Measurements from ENCODE around the gene LMBR1.

LMBR1 gene

GRCh38 chr7:156753229-156753560, 139.8 kb downstream of the LMBR1 start:
- H3K4me3 ChIP-seq, result no peak overlapping the region
- H3K9me3 ChIP-seq (ENCODE audit: low read depth, low read length), result no peaks in the 10 kb centered on the region
- H3K36me3 ChIP-seq (ENCODE audit: insufficient read depth, low read length), result no peaks in the 10 kb centered on the region
- no peak overlapping the region for H3K9ac ChIP-seq (ENCODE audit: insufficient read length)
- DNase-seq (ENCODE audit: low read depth, low spot score), result no peak
- no peak overlapping the region for H3K27ac ChIP-seq
- TF ChIP-seq EZH2 (IDR thresholded peaks at IDR 0.05), result no peak

GRCh38 chr7:156752367-156753228, 140.4 kb downstream of the LMBR1 start:
- no peak overlapping the region for H3K9ac ChIP-seq (ENCODE audit: insufficient read length)

GRCh38 chr7:156751319-156751718, 141.7 kb downstream of the LMBR1 start:
- no peak for DNase-seq (ENCODE audit: low read depth, low spot score)
- H3K27ac ChIP-seq, result no peak overlapping the region
- no peak overlapping the region for H3K9ac ChIP-seq (ENCODE audit: insufficient read length)
- H3K9me3 ChIP-seq (ENCODE audit: low read depth, low read length), result no peaks in the 10 kb centered on the region
- H3K36me3 ChIP-seq (ENCODE audit: insufficient read depth, low read length), result no peaks in the 10 kb centered on the region
- TF ChIP-seq EZH2 (IDR thresholded peaks at IDR 0.05) (no peak), POLR2AphosphoS5 (IDR thresholded peaks at IDR 0.05; ENCODE audit: borderline replicate concordance, low read depth, low read length) (no peak), FOXP2 (optimal IDR thresholded peaks at IDR 0.05; ENCODE audit: control extremely low read depth, extremely low read length, insufficient read depth) (no peak)
- H3K4me3 ChIP-seq, result no peak overlapping the region

More at GRCh38 chr7:156752367-156753228, 140.4 kb downstream of the LMBR1 start:
- Histone ChIP-seq H3K27ac (no peak overlapping the region), H3K9me3 (ENCODE audit: low read depth, low read length) (no peaks in the 10 kb centered on the region), H3K4me3 (no peak overlapping the region), H3K36me3 (ENCODE audit: insufficient read depth, low read length) (no peaks in the 10 kb centered on the region)
- no peak for DNase-seq (ENCODE audit: low read depth, low spot score)
- TF ChIP-seq POLR2AphosphoS5 (IDR thresholded peaks at IDR 0.05; ENCODE audit: borderline replicate concordance, low read depth, low read length) (no peak), FOXP2 (optimal IDR thresholded peaks at IDR 0.05; ENCODE audit: control extremely low read depth, extremely low read length, insufficient read depth) (no peak), EZH2 (IDR thresholded peaks at IDR 0.05) (no peak)

GRCh38 chr7:156747718-156748117, 145.3 kb downstream of the LMBR1 start:
- Histone ChIP-seq H3K9me3 (ENCODE audit: low read depth, low read length) (no peaks in the 10 kb centered on the region), H3K4me3 (no peak overlapping the region), H3K9ac (ENCODE audit: insufficient read length) (no peak overlapping the region), H3K36me3 (ENCODE audit: insufficient read depth, low read length) (no peaks in the 10 kb centered on the region), H3K27ac (no peak overlapping the region)
- no peak for DNase-seq (ENCODE audit: low read depth, low spot score)
- TF ChIP-seq POLR2AphosphoS5 (IDR thresholded peaks at IDR 0.05; ENCODE audit: borderline replicate concordance, low read depth, low read length), result no peak
- no peak for TF ChIP-seq EZH2 (IDR thresholded peaks at IDR 0.05)
- no peak for TF ChIP-seq FOXP2 (optimal IDR thresholded peaks at IDR 0.05; ENCODE audit: control extremely low read depth, extremely low read length, insufficient read depth)

GRCh38 chr7:156746891-156747290, 146.1 kb downstream of the LMBR1 start:
- Histone ChIP-seq H3K36me3 (ENCODE audit: insufficient read depth, low read length) (no peaks in the 10 kb centered on the region), H3K9me3 (ENCODE audit: low read depth, low read length) (no peaks in the 10 kb centered on the region), H3K9ac (ENCODE audit: insufficient read length) (no peak overlapping the region), H3K27ac (no peak overlapping the region), H3K4me3 (no peak overlapping the region)
- no peak for TF ChIP-seq POLR2AphosphoS5 (IDR thresholded peaks at IDR 0.05; ENCODE audit: borderline replicate concordance, low read depth, low read length)
- TF ChIP-seq EZH2 (IDR thresholded peaks at IDR 0.05), result no peak
- TF ChIP-seq FOXP2 (optimal IDR thresholded peaks at IDR 0.05; ENCODE audit: control extremely low read depth, extremely low read length, insufficient read depth), result no peak
- DNase-seq (ENCODE audit: low read depth, low spot score), result no peak

GRCh38 chr7:156739596-156739995, 153.4 kb downstream of the LMBR1 start:
- TF ChIP-seq EZH2 (IDR thresholded peaks at IDR 0.05) (no peak), POLR2AphosphoS5 (IDR thresholded peaks at IDR 0.05; ENCODE audit: borderline replicate concordance, low read depth, low read length) (no peak), FOXP2 (optimal IDR thresholded peaks at IDR 0.05; ENCODE audit: control extremely low read depth, extremely low read length, insufficient read depth) (no peak)
- no peak overlapping the region for H3K9ac ChIP-seq (ENCODE audit: insufficient read length)
- H3K27ac ChIP-seq, result no peak overlapping the region
- H3K9me3 ChIP-seq (ENCODE audit: low read depth, low read length), result no peaks in the 10 kb centered on the region
- H3K36me3 ChIP-seq (ENCODE audit: insufficient read depth, low read length), result no peaks in the 10 kb centered on the region; the same call in 1 of the 2 replicates
- H3K4me3 ChIP-seq, result no peak overlapping the region
- DNase-seq (ENCODE audit: low read depth, low spot score), result no peak

GRCh38 chr7:156735851-156736250, 157.1 kb downstream of the LMBR1 start:
- Histone ChIP-seq H3K9me3 (ENCODE audit: low read depth, low read length) (no peaks in the 10 kb centered on the region; the same call in 1 of the 2 replicates), H3K36me3 (ENCODE audit: insufficient read depth, low read length) (no peaks in the 10 kb centered on the region; the same call in 1 of the 2 replicates), H3K4me3 (no peak overlapping the region), H3K27ac (no peak overlapping the region), H3K9ac (ENCODE audit: insufficient read length) (no peak overlapping the region)
- DNase-seq (ENCODE audit: low read depth, low spot score), result no peak
- TF ChIP-seq FOXP2 (optimal IDR thresholded peaks at IDR 0.05; ENCODE audit: control extremely low read depth, extremely low read length, insufficient read depth), result no peak
- no peak for TF ChIP-seq POLR2AphosphoS5 (IDR thresholded peaks at IDR 0.05; ENCODE audit: borderline replicate concordance, low read depth, low read length)
- no peak for TF ChIP-seq EZH2 (IDR thresholded peaks at IDR 0.05)

- H3K9ac ChIP-seq (ENCODE audit: insufficient read length), result no peak overlapping the region
- DNase-seq (ENCODE audit: low read depth, low spot score), result no peak
- H3K9me3 ChIP-seq (ENCODE audit: low read depth, low read length), result no peaks in the 10 kb centered on the region; the same call in 1 of the 2 replicates
- no peak overlapping the region for H3K27ac ChIP-seq
- H3K4me3 ChIP-seq, result no peak overlapping the region
- no peaks in the 10 kb centered on the region; the same call in 1 of the 2 replicates for H3K36me3 ChIP-seq (ENCODE audit: insufficient read depth, low read length)
- TF ChIP-seq POLR2AphosphoS5 (IDR thresholded peaks at IDR 0.05; ENCODE audit: borderline replicate concordance, low read depth, low read length) (no peak), FOXP2 (optimal IDR thresholded peaks at IDR 0.05; ENCODE audit: control extremely low read depth, extremely low read length, insufficient read depth) (no peak), EZH2 (IDR thresholded peaks at IDR 0.05) (no peak)
Measured at GRCh38 chr7:156733638-156734037, 159.3 kb downstream of the LMBR1 start.

Measured in SK-N-MC (cell line).